ENCODE results near the gene KIF5B.
"Not testable (repeated sequence)": the region's sequence is repeated elsewhere in the genome, so short reads cannot be mapped to it uniquely, and the experiment has no call there.

Gene KIF5B

GRCh38 chr10:31974434-31975124 is 81.6 kb downstream of the KIF5B start:
- Histone ChIP-seq H3K27me3 (ENCODE audit: control insufficient read depth in 2 of 2, insufficient read depth in 2 of 2, low read length in 2 of 2) (no peaks in the 10 kb centered on the region), H3K4me3 (ENCODE audit: low read length in 2 of 2) (no peak overlapping the region), H3K9me3 (ENCODE audit: control insufficient read depth in 2 of 2, low read length in 2 of 2) (no peaks in the 10 kb centered on the region), H3K4me1 (ENCODE audit: control insufficient read depth in 2 of 2, insufficient read depth in 2 of 2, low read length in 2 of 2) (peaks cover 0 to 5% of the 10 kb centered on the region in 2 donors), H3K36me3 (ENCODE audit: control insufficient read depth in 2 of 2, insufficient read depth in 2 of 2, low read length in 2 of 2) (no peaks in the 10 kb centered on the region), H3K9ac (ENCODE audit: low read depth in 1 of 2, low read length in 2 of 2) (no peak overlapping the region), H3K27ac (ENCODE audit: low read depth in 2 of 2, low read length in 2 of 2) (no peak overlapping the region)

GRCh38 chr10:31972519-31973041 is 83.6 kb downstream of the KIF5B start:
- Histone ChIP-seq H3K4me1 (ENCODE audit: control insufficient read depth in 2 of 2, insufficient read depth in 2 of 2, low read length in 2 of 2) (peaks cover 0 to 4% of the 10 kb centered on the region in 2 donors), H3K9me3 (ENCODE audit: control insufficient read depth in 2 of 2, low read length in 2 of 2) (no peaks in the 10 kb centered on the region), H3K9ac (ENCODE audit: low read depth in 1 of 2, low read length in 2 of 2) (no peak overlapping the region), H3K4me3 (ENCODE audit: low read length in 2 of 2) (no peak overlapping the region), H3K36me3 (ENCODE audit: control insufficient read depth in 2 of 2, insufficient read depth in 2 of 2, low read length in 2 of 2) (no peaks in the 10 kb centered on the region), H3K27ac (ENCODE audit: low read depth in 2 of 2, low read length in 2 of 2) (no peak overlapping the region), H3K27me3 (ENCODE audit: control insufficient read depth in 2 of 2, insufficient read depth in 2 of 2, low read length in 2 of 2) (no peaks in the 10 kb centered on the region)

GRCh38 chr10:31969847-31970246 is 86.4 kb downstream of the KIF5B start:
- not testable (repeated sequence) for H3K4me1 ChIP-seq (ENCODE audit: control insufficient read depth in 2 of 2, insufficient read depth in 2 of 2, low read length in 2 of 2); H3K9me3 ChIP-seq (ENCODE audit: control insufficient read depth in 2 of 2, low read length in 2 of 2); H3K4me3 ChIP-seq (ENCODE audit: low read length in 2 of 2); H3K27me3 ChIP-seq (ENCODE audit: control insufficient read depth in 2 of 2, insufficient read depth in 2 of 2, low read length in 2 of 2); H3K36me3 ChIP-seq (ENCODE audit: control insufficient read depth in 2 of 2, insufficient read depth in 2 of 2, low read length in 2 of 2); H3K27ac ChIP-seq (ENCODE audit: low read depth in 2 of 2, low read length in 2 of 2); H3K9ac ChIP-seq (ENCODE audit: low read depth in 1 of 2, low read length in 2 of 2)

GRCh38 chr10:31963589-31963980 is 92.6 kb downstream of the KIF5B start:
- Histone ChIP-seq H3K36me3 (ENCODE audit: control insufficient read depth in 2 of 2, insufficient read depth in 2 of 2, low read length in 2 of 2) (no peaks in the 10 kb centered on the region), H3K27me3 (ENCODE audit: control insufficient read depth in 2 of 2, insufficient read depth in 2 of 2, low read length in 2 of 2) (no peaks in the 10 kb centered on the region), H3K27ac (ENCODE audit: low read depth in 2 of 2, low read length in 2 of 2) (no peak overlapping the region), H3K9ac (ENCODE audit: low read depth in 1 of 2, low read length in 2 of 2) (no peak overlapping the region), H3K4me3 (ENCODE audit: low read length in 2 of 2) (no peak overlapping the region), H3K4me1 (ENCODE audit: control insufficient read depth in 2 of 2, insufficient read depth in 2 of 2, low read length in 2 of 2) (peaks cover 0 to 6% of the 10 kb centered on the region in 2 donors), H3K9me3 (ENCODE audit: control insufficient read depth in 2 of 2, low read length in 2 of 2) (no peaks in the 10 kb centered on the region)

GRCh38 chr10:31962826-31963588 is 93.2 kb downstream of the KIF5B start:
- Histone ChIP-seq H3K4me1 (ENCODE audit: control insufficient read depth in 2 of 2, insufficient read depth in 2 of 2, low read length in 2 of 2) (peaks cover 0 to 6% of the 10 kb centered on the region in 2 donors), H3K9me3 (ENCODE audit: control insufficient read depth in 2 of 2, low read length in 2 of 2) (no peaks in the 10 kb centered on the region), H3K27ac (ENCODE audit: low read depth in 2 of 2, low read length in 2 of 2) (no peak overlapping the region), H3K27me3 (ENCODE audit: control insufficient read depth in 2 of 2, insufficient read depth in 2 of 2, low read length in 2 of 2) (no peaks in the 10 kb centered on the region), H3K36me3 (ENCODE audit: control insufficient read depth in 2 of 2, insufficient read depth in 2 of 2, low read length in 2 of 2) (no peaks in the 10 kb centered on the region), H3K4me3 (ENCODE audit: low read length in 2 of 2) (no peak overlapping the region), H3K9ac (ENCODE audit: low read depth in 1 of 2, low read length in 2 of 2) (no peak overlapping the region)

- H3K27ac ChIP-seq (ENCODE audit: low read depth in 2 of 2, low read length in 2 of 2): no peak overlapping the region
Measured at GRCh38 chr10:31961277-31962074, 94.7 kb downstream of the KIF5B start.

GRCh38 chr10:31959461-31960173 is 96.6 kb downstream of the KIF5B start:
- no peaks in the 10 kb centered on the region for H3K27me3 ChIP-seq (ENCODE audit: control insufficient read depth in 2 of 2, insufficient read depth in 2 of 2, low read length in 2 of 2)
- no peak overlapping the region for H3K9ac ChIP-seq (ENCODE audit: low read depth in 1 of 2, low read length in 2 of 2)
- H3K36me3 ChIP-seq (ENCODE audit: control insufficient read depth in 2 of 2, insufficient read depth in 2 of 2, low read length in 2 of 2): no peaks in the 10 kb centered on the region
- peaks cover 0 to 6% of the 10 kb centered on the region in 2 donors for H3K4me1 ChIP-seq (ENCODE audit: control insufficient read depth in 2 of 2, insufficient read depth in 2 of 2, low read length in 2 of 2)
- H3K27ac ChIP-seq (ENCODE audit: low read depth in 2 of 2, low read length in 2 of 2): no peak overlapping the region
- H3K9me3 ChIP-seq (ENCODE audit: control insufficient read depth in 2 of 2, low read length in 2 of 2): no peaks in the 10 kb centered on the region
- H3K4me3 ChIP-seq (ENCODE audit: low read length in 2 of 2): no peak overlapping the region

More at GRCh38 chr10:31961277-31962074, 94.7 kb downstream of the KIF5B start:
- Histone ChIP-seq H3K36me3 (ENCODE audit: control insufficient read depth in 2 of 2, insufficient read depth in 2 of 2, low read length in 2 of 2) (no peaks in the 10 kb centered on the region), H3K4me3 (ENCODE audit: low read length in 2 of 2) (peak overlapping the region in 1 of 2 donors; percentile 13), H3K9ac (ENCODE audit: low read depth in 1 of 2, low read length in 2 of 2) (no peak overlapping the region), H3K27me3 (ENCODE audit: control insufficient read depth in 2 of 2, insufficient read depth in 2 of 2, low read length in 2 of 2) (no peaks in the 10 kb centered on the region), H3K4me1 (ENCODE audit: control insufficient read depth in 2 of 2, insufficient read depth in 2 of 2, low read length in 2 of 2) (peaks cover 0 to 6% of the 10 kb centered on the region in 2 donors), H3K9me3 (ENCODE audit: control insufficient read depth in 2 of 2, low read length in 2 of 2) (no peaks in the 10 kb centered on the region)
